ENCODE data around the gene SERPINA9. TPM values are rescaled to one million over a fixed set of nuclear protein-coding genes. Genes with fewer than 3 reads are reported as not detected.

SERPINA9 gene
- total RNA-seq, 1 donor from 2014 or later: not detected

- peaks cover 12% of the 10 kb centered on the region for H3K9me3 Mint-ChIP-seq
- H3K4me3 Mint-ChIP-seq: no peak overlapping the region
- peaks cover 5% of the 10 kb centered on the region for H3K27me3 Mint-ChIP-seq (ENCODE audit: low read depth)
- no peaks in the 10 kb centered on the region for H3K36me3 Mint-ChIP-seq (ENCODE audit: low read depth)
- TF ChIP-seq, protein P1, sequence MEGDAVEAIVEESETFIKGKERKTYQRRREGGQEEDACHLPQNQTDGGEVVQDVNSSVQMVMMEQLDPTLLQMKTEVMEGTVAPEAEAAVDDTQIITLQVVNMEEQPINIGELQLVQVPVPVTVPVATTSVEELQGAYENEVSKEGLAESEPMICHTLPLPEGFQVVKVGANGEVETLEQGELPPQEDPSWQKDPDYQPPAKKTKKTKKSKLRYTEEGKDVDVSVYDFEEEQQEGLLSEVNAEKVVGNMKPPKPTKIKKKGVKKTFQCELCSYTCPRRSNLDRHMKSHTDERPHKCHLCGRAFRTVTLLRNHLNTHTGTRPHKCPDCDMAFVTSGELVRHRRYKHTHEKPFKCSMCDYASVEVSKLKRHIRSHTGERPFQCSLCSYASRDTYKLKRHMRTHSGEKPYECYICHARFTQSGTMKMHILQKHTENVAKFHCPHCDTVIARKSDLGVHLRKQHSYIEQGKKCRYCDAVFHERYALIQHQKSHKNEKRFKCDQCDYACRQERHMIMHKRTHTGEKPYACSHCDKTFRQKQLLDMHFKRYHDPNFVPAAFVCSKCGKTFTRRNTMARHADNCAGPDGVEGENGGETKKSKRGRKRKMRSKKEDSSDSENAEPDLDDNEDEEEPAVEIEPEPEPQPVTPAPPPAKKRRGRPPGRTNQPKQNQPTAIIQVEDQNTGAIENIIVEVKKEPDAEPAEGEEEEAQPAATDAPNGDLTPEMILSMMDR (conservative IDR thresholded peaks at IDR 0.05): no peak
- DNase-seq (ENCODE audit: low read depth, low spot score): no peak
- H3K4me1 Mint-ChIP-seq: peaks cover 7% of the 10 kb centered on the region
- H3K27ac Mint-ChIP-seq (ENCODE audit: unreplicated experiment): no peak overlapping the region
Observed at GRCh38 chr14:94481468-94482131, 5.6 kb upstream of the SERPINA9 start.

DNA sequence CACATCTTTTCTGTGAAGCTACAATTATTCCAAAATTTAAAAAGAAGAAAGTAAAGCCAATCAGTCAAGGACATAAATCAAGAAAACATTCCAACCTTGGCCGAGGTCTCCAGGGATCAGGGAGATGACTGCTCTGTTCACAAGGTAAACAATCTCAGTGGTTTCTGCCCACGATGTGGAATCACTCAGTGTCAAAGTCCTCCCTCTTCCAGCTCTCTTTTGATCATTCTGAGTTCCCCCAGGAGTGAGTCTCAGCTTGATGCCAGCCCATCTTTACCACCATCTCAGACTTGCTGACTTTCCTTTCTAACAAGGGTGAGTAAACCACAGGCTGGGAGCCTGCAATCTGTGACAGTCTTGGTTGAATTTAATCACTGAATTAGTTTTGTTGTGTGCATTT, 4.8 kb upstream of the SERPINA9 start:
- no peaks in the 10 kb centered on the region for H3K27me3 Mint-ChIP-seq (ENCODE audit: low read depth)
- H3K4me1 Mint-ChIP-seq: no peaks in the 10 kb centered on the region
- no peaks in the 10 kb centered on the region for H3K36me3 Mint-ChIP-seq (ENCODE audit: low read depth)
- DNase-seq (ENCODE audit: low read depth, low spot score): no peak
- no peak overlapping the region for H3K27ac Mint-ChIP-seq (ENCODE audit: unreplicated experiment)
- peaks cover 12% of the 10 kb centered on the region for H3K9me3 Mint-ChIP-seq
- TF ChIP-seq, protein P1 (conservative IDR thresholded peaks at IDR 0.05): no peak
- no peak overlapping the region for H3K4me3 Mint-ChIP-seq

- Mint-ChIP-seq H3K27ac (ENCODE audit: unreplicated experiment) (no peak overlapping the region), H3K36me3 (ENCODE audit: low read depth) (no peaks in the 10 kb centered on the region), H3K4me3 (no peak overlapping the region), H3K9me3 (peaks cover 12% of the 10 kb centered on the region), H3K27me3 (ENCODE audit: low read depth) (no peaks in the 10 kb centered on the region), H3K4me1 (no peaks in the 10 kb centered on the region)
- TF ChIP-seq, protein P1 (conservative IDR thresholded peaks at IDR 0.05): no peak
- DNase-seq (ENCODE audit: low read depth, low spot score): no peak
Observed at GRCh38 chr14:94478420-94478819, 2.4 kb upstream of the SERPINA9 start.

DNA sequence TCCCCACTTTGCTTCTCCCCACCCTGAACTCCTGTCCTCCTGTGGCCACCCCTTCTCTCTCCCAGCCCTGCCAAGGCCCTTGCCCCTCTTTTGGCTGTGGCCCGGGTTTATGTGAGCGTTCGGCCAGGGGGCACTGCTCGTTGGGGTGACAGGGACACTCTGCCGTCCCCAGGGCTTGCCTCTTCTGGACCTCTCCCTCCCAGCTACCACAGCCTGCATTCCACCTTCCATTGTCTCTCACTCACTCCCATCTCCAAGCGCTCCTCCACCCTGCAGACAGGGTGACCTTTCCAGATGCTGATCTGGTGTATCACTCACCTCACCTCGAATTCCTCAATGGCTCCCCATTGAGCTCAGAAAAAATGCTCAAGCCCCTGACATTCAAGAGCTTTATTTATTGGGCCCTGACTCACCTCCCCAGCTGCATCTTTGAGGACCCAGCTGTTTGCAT, 1.4 kb downstream of the SERPINA9 start:
- peaks cover 13% of the 10 kb centered on the region for H3K27me3 Mint-ChIP-seq (ENCODE audit: low read depth)
- no peak overlapping the region for H3K27ac Mint-ChIP-seq (ENCODE audit: unreplicated experiment)
- DNase-seq (ENCODE audit: low read depth, low spot score): no peak
- TF ChIP-seq, protein P1 (conservative IDR thresholded peaks at IDR 0.05): no peak
- no peaks in the 10 kb centered on the region for H3K4me1 Mint-ChIP-seq
- no peak overlapping the region for H3K4me3 Mint-ChIP-seq
- peaks cover 12% of the 10 kb centered on the region for H3K9me3 Mint-ChIP-seq
- H3K36me3 Mint-ChIP-seq (ENCODE audit: low read depth): no peaks in the 10 kb centered on the region

DNA sequence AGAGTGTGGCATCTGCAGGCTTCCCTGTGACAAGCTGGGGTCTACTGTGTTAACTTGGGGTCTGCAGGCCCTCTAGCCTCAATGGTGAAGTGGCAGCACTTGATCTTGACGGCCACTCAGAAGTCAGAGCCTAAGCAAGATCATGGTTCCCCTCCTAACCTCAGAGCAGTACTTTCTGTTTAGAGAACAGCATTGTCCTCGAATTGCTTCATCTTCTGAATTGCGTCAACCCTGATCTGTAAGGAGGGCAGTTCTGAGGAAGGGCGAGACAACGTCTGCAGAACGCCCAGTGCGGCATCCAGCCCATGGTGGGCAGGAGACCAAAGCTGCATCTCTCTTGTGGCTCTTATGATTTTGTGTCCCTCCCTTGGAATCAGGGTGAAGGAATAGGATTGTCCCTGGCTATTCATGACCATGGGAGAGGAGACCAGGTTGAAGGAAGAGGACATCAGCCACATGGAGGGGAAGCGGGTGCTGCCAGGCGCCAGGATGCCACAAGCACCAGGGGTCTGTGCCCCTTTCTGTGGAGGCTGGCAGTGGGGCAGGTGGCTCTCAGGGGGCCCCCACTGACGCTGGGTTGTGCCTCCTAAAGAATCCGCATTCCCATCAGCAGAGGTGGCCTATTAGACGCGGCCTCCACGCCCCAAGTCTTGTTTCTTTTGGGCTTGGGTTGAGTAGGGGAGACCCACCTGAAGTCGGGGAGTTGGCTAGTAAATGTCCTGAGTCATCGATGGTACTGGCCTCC, 2.2 kb downstream of the SERPINA9 start:
- no peaks in the 10 kb centered on the region for H3K4me1 Mint-ChIP-seq
- no peak overlapping the region for H3K4me3 Mint-ChIP-seq
- no peaks in the 10 kb centered on the region for H3K36me3 Mint-ChIP-seq (ENCODE audit: low read depth)
- peaks cover 9% of the 10 kb centered on the region for H3K9me3 Mint-ChIP-seq
- TF ChIP-seq, protein P1 (conservative IDR thresholded peaks at IDR 0.05): no peak
- no peak overlapping the region for H3K27ac Mint-ChIP-seq (ENCODE audit: unreplicated experiment)
- peaks cover 13% of the 10 kb centered on the region for H3K27me3 Mint-ChIP-seq (ENCODE audit: low read depth)
- no peak for DNase-seq (ENCODE audit: low read depth, low spot score)
